HepG2 (cell line): ENCODE results near the gene TMEM225. TPM values are rescaled to one million over a fixed set of nuclear protein-coding genes. Genes with fewer than 3 reads are reported as not detected.

Experiments
- ATAC-seq: fragments of 200-7000 bp; cut with Tn5 transposase; 3 replicates; pipeline ENCODE4 v1.9.1; 2020; ENCODE audit warnings: mild to moderate bottlenecking, moderate library complexity
- BruUV-seq: library from RNA; stranded (reverse); fragments of 400-500 nt; replicated peaks from 2 replicates; lab custom pipeline; 2021; lab: Mats Ljungman, UMichigan
- CTCF ChIA-PET: fragments of 300-600 bp; formaldehyde crosslinking; extraction: SDS; loops from one replicate; lab custom pipeline; 2021; ENCODE audit warnings: low total read pairs, inconsistent platforms, low intra/inter-chr PET ratio; lab: Yijun Ruan, JAX
- POLR2A ChIA-PET: fragments of 350-600 bp; sonication (Branson Sonifier 250); formaldehyde crosslinking; loops from one replicate; lab custom pipeline; 2020; ENCODE audit warnings: antibody characterized with exemption, inconsistent platforms; lab: Yijun Ruan, JAX
- DNase-seq: peaks from one replicate; pipeline ENCODE4 v3.0.0-alpha.2; 2015; ENCODE audit warnings: low spot score
- FAIRE-seq: peaks from 3 replicates; lab custom pipeline; 2011; peaks lifted over from hg19 to GRCh38; lab: Jason Lieb, UNC
- H2AFZ ChIP-seq: one replicate; pipeline ENCODE4 v1.6.1; 2011; ENCODE audit warnings: low read length, inconsistent platforms
- H3K27ac ChIP-seq: fragments of 300-600 bp; 3 replicates; pipeline ENCODE4 v1.8.0; 2011; ENCODE audit warnings: mixed run types, mild to moderate bottlenecking, mixed read lengths, low read length, inconsistent platforms; ENCODE audit not compliant: insufficient read depth; ENCODE audit errors: extremely low read length
- H3K27me3 ChIP-seq, 2 experiments: fragments of 200-600 bp in 1 of 2; 2 replicates in 1 of 2; 3 replicates in 1 of 2; pipeline versions ENCODE4 v1.6.0 to v1.8.0; 2011; ENCODE audit warnings: low read length in 2 of 2, mild to moderate bottlenecking in 2 of 2, moderate library complexity in 2 of 2, inconsistent platforms in 1 of 2; ENCODE audit not compliant: insufficient read depth in 2 of 2, control insufficient read depth in 1 of 2
- H3K36me3 ChIP-seq, 2 experiments: fragments of 200-600 bp in 1 of 2; replicated peaks in 1 of 2; 2 replicates in 1 of 2; 3 replicates in 1 of 2; pipeline versions ENCODE4 v1.5.1 to v1.8.0; 2011; ENCODE audit warnings: low read length in 2 of 2, inconsistent platforms in 1 of 2; ENCODE audit not compliant: insufficient read depth in 2 of 2, control insufficient read depth in 1 of 2
- H3K4me1 ChIP-seq: 2 replicates; pipeline ENCODE4 v1.5.1; 2012; ENCODE audit warnings: low read length, inconsistent platforms; ENCODE audit not compliant: insufficient read depth
- H3K4me2 ChIP-seq: 2 replicates; pipeline ENCODE4 v1.6.0; 2011; ENCODE audit warnings: low read depth, low read length, inconsistent platforms
- H3K4me3 ChIP-seq, 3 experiments: fragments of 200-600 bp in 1 of 3; sonication (generic), shearing (Covaris generic) in 1 of 3; replicated peaks in 1 of 3; 2 replicates each; pipeline ENCODE4 v1.5.1; 2011 to 2016; ENCODE audit warnings: low read length in 3 of 3, inconsistent platforms in 2 of 3, low read depth in 2 of 3, mild to moderate bottlenecking in 2 of 3, control low read depth in 1 of 3, mixed read lengths in 1 of 3; ENCODE audit not compliant: insufficient read depth in 1 of 3
- H3K79me2 ChIP-seq: one replicate; pipeline ENCODE4 v1.6.1; 2011; ENCODE audit warnings: low read length, inconsistent platforms; ENCODE audit not compliant: insufficient read depth
- H3K9ac ChIP-seq: 2 replicates; pipeline ENCODE4 v1.6.0; 2011; ENCODE audit warnings: mild to moderate bottlenecking, low read depth, low read length, inconsistent platforms; ENCODE audit not compliant: insufficient read depth
- H3K9me3 ChIP-seq: 2 replicates; pipeline ENCODE4 v1.5.1; 2012; ENCODE audit warnings: mild to moderate bottlenecking, low read length
- H4K20me1 ChIP-seq: 2 replicates; pipeline ENCODE4 v1.6.0; 2011; ENCODE audit warnings: inconsistent platforms, mild to moderate bottlenecking, low read length, moderate library complexity; ENCODE audit not compliant: insufficient read depth
- FLYWCH1 ChIP-seq: sonication (generic); formaldehyde crosslinking; IDR thresholded peaks from 2 replicates; pipeline ENCODE4 v1.8.1; 2023; ENCODE audit warnings: mild to moderate bottlenecking, missing genetic modification reagents
- KMT2B ChIP-seq: IDR thresholded peaks from 2 replicates; pipeline ENCODE4 v1.6.1; 2016; ENCODE audit warnings: missing genetic modification reagents, missing compliant biosample characterization
- LBX2 ChIP-seq: sonication (generic); formaldehyde crosslinking; IDR thresholded peaks from 2 replicates; pipeline ENCODE4 v1.5.0; 2020; ENCODE audit warnings: missing genetic modification reagents, mild to moderate bottlenecking, borderline replicate concordance
- MTA3 ChIP-seq: sonication (generic); formaldehyde crosslinking; IDR thresholded peaks from 2 replicates; pipeline ENCODE4 v1.4.0; 2020; ENCODE audit warnings: missing genetic modification reagents
- NBN ChIP-seq: fragments of 450-650 bp; conservative IDR thresholded peaks from 2 replicates; pipeline ENCODE4 v1.6.1; 2017
- NFE2L1 ChIP-seq: sonication (generic); formaldehyde crosslinking; IDR thresholded peaks from 2 replicates; pipeline ENCODE4 v1.4.0; 2020; ENCODE audit warnings: missing genetic modification reagents, mild to moderate bottlenecking, borderline replicate concordance
- TRIM24 ChIP-seq: sonication (generic); formaldehyde crosslinking; IDR thresholded peaks from 2 replicates; pipeline ENCODE4 v1.8.0; 2022; ENCODE audit warnings: mild to moderate bottlenecking, missing genetic modification reagents
- ZNF512 ChIP-seq: sonication (generic); formaldehyde crosslinking; IDR thresholded peaks from 2 replicates; pipeline ENCODE4 v1.4.0; 2020; ENCODE audit warnings: mild to moderate bottlenecking, missing genetic modification reagents
- ZNF629 ChIP-seq: sonication (generic); formaldehyde crosslinking; conservative IDR thresholded peaks from 2 replicates; pipeline ENCODE4 v1.5.0; 2020; ENCODE audit warnings: missing genetic modification reagents
- ZNF660 ChIP-seq: sonication (generic); formaldehyde crosslinking; IDR thresholded peaks from 2 replicates; pipeline ENCODE4 v1.5.1; 2020; ENCODE audit warnings: mild to moderate bottlenecking, low read depth, missing genetic modification reagents, borderline replicate concordance
- ZNF678 ChIP-seq: sonication (generic); formaldehyde crosslinking; IDR thresholded peaks from 2 replicates; pipeline ENCODE4 v1.4.0; 2020; ENCODE audit warnings: mild to moderate bottlenecking, missing genetic modification reagents
- ZNF720 ChIP-seq: sonication (generic); formaldehyde crosslinking; IDR thresholded peaks from 2 replicates; pipeline ENCODE4 v1.4.0; 2020; ENCODE audit warnings: missing genetic modification reagents
- ZNF790 ChIP-seq: sonication (generic); formaldehyde crosslinking; IDR thresholded peaks from 2 replicates; pipeline ENCODE4 v1.8.0; 2022; ENCODE audit warnings: missing genetic modification reagents, mild to moderate bottlenecking, borderline replicate concordance
- WGBS: methylation state at CpG from one replicate; pipeline ENCODE4 v1.1.6; 2017; ENCODE audit warnings: low lambda C conversion rate; 5-methylcytosine and 5-hydroxymethylcytosine counted together
- in situ Hi-C: cut with HindIII; loops from 2 replicates; pipeline ENCODE4 v1.10.0; 2017; ENCODE audit warnings: low pct_unique_long_range_greater_than_20kb; ENCODE audit not compliant: extremely low pct_ligation_motif_present
- intact Hi-C: fragments of 100-400 bp; cut with micrococcal nuclease; formaldehyde crosslinking; loops from one replicate; pipeline ENCODE4 v1.10.0; 2022; ENCODE audit not compliant: unreplicated experiment
- polyA plus RNA-seq, 8 experiments: library from polyadenylated mRNA; depleted of rRNA in 3 of 8; stranded (reverse) in 7 of 8; unstranded in 1 of 8; fragments of >200 nt; fragmentation: Illumina TruSeq in 4 of 8; extraction: Trizol in 4 of 8; gene quantifications; 2 replicates each; pipeline versions ENCODE4 v1.2.1 to v1.2.3, GENCODE V29; 2011 to 2016; ENCODE audit warnings: low read depth in 4 of 8, missing spikeins in 1 of 8, mixed read lengths in 1 of 8; ENCODE audit not compliant: insufficient read depth in 1 of 8
- total RNA-seq, 5 experiments: library from RNA; depleted of rRNA; stranded (reverse); fragments of >200 nt; fragmentation: Illumina TruSeq; extraction: Trizol; gene quantifications; 2 replicates each; pipeline ENCODE4 v1.2.3, GENCODE V29; 2016; ENCODE audit warnings: low read depth in 1 of 5
- TF ChIP-seq, protein P1 (sequence below): sonication (generic); formaldehyde crosslinking; IDR thresholded peaks from 2 replicates; pipeline ENCODE4 v1.8.1; 2023; ENCODE audit warnings: mild to moderate bottlenecking, missing genetic modification reagents

TMEM225 gene
- total and polyA plus RNA-seq, 2 of the 13 experiments (the other 11 are each of a cell fraction or from before 2014, with no cell fraction given), result not detected

GRCh38 chr11:123852321-123852720 is 33.1 kb downstream of the TMEM225 start:
- no peaks in the 10 kb centered on the region for H3K36me3 ChIP-seq
- DNase-seq (no peak), ATAC-seq (no peak), FAIRE-seq (no peak)
- H3K9ac ChIP-seq, result no peak overlapping the region
- H3K4me1 ChIP-seq, result no peaks in the 10 kb centered on the region
- H3K27ac ChIP-seq, result no peak overlapping the region
- H3K4me3 ChIP-seq, result no peak overlapping the region
- intact Hi-C loops (no loop called here), in situ Hi-C loops (no loop called here)
- no peaks in the 10 kb centered on the region for H3K79me2 ChIP-seq
- CTCF ChIA-PET, result no interaction called here
- H4K20me1 ChIP-seq, result no peaks in the 10 kb centered on the region
- H3K9me3 ChIP-seq, result peaks cover 35% of the 10 kb centered on the region
- POLR2A ChIA-PET, result no interaction called here
- H3K4me2 ChIP-seq, result no peak overlapping the region
- no peak overlapping the region for H2AFZ ChIP-seq
- no peaks in the 10 kb centered on the region for H3K27me3 ChIP-seq
- no TSS peak for BruUV-seq
- TF ChIP-seq ZNF678 (CRISPR knock-in tag), result no peak
- no peak for TF ChIP-seq LBX2
- TF ChIP-seq, protein P1, sequence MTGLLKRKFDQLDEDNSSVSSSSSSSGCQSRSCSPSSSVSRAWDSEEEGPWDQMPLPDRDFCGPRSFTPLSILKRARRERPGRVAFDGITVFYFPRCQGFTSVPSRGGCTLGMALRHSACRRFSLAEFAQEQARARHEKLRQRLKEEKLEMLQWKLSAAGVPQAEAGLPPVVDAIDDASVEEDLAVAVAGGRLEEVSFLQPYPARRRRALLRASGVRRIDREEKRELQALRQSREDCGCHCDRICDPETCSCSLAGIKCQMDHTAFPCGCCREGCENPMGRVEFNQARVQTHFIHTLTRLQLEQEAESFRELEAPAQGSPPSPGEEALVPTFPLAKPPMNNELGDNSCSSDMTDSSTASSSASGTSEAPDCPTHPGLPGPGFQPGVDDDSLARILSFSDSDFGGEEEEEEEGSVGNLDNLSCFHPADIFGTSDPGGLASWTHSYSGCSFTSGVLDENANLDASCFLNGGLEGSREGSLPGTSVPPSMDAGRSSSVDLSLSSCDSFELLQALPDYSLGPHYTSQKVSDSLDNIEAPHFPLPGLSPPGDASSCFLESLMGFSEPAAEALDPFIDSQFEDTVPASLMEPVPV (CRISPR knock-in tag), result no peak
- no peak for TF ChIP-seq MTA3 (CRISPR knock-in tag)

DNA sequence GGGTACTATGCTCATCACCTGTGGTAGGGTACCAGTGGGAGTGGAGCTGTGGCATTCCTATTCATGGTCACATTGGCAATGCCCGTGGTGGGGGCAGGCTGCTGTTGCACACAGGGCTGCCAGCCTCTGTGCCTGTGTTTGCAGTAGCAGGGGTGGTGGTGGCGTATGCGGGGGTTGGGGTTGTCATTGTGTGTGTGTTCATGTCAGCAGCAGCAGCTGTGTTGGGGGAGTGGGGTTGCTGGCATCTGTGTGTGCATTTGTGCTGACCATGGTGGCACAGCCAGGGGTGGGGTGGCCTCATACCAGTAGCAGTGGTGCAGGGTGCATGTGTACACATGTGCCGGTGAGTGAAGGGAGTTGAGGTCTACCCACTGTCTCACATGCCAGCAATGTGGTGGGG is 34.4 kb downstream of the TMEM225 start:
- Histone ChIP-seq H3K79me2 (no peaks in the 10 kb centered on the region), H4K20me1 (no peaks in the 10 kb centered on the region), H2AFZ (no peak overlapping the region), H3K9ac (no peak overlapping the region), H3K36me3 (no peaks in the 10 kb centered on the region), H3K4me1 (no peaks in the 10 kb centered on the region), H3K4me2 (no peak overlapping the region), H3K9me3 (peaks cover 35% of the 10 kb centered on the region), H3K4me3 (no peak overlapping the region), H3K27ac (no peak overlapping the region), H3K27me3 (no peaks in the 10 kb centered on the region)
- TF ChIP-seq ZNF720, result no peak
- no peak for TF ChIP-seq NBN
- no peak for TF ChIP-seq ZNF629
- no peak for TF ChIP-seq ZNF678 (CRISPR knock-in tag)
- no peak for TF ChIP-seq NFE2L1 (CRISPR knock-in tag)
- TF ChIP-seq ZNF660, result no peak
- TF ChIP-seq FLYWCH1 (CRISPR knock-in tag), result no peak
- no peak for TF ChIP-seq ZNF790 (CRISPR knock-in tag)
- no peak for TF ChIP-seq KMT2B
- no peak for TF ChIP-seq ZNF512
- TF ChIP-seq TRIM24 (CRISPR knock-in tag), result no peak
- no TSS peak for BruUV-seq
- intact Hi-C loops (no loop called here), in situ Hi-C loops (no loop called here)
- no peak for ATAC-seq
- ChIA-PET POLR2A (no interaction called here), CTCF (no interaction called here)
- no peak for DNase-seq
- WGBS, result 0% methylated on average over 1 of the region's 4 CpGs
- FAIRE-seq, result no peak
